Measurements from ENCODE around the gene FSTL5.

The FSTL5 gene

DNA sequence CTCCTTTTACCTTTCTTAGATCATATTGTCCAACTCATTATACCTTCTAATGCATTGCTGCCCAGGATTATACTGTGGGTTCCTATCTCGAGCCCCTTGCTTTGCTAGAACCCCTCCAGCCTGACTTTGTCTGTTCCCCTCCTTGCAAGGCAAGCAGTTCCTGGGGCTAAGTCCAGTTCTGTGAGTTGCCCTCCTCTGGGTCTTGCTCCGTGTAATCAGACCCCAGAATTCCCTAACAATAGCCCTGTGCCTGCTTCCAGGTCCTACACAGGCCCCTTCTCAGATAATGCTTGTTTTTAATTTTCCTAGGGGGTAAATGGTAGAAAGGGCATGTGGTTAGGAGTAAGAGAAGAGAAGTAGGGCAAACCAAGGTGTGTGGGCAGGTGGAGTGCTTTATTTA lies 145.9 kb downstream of the FSTL5 start:
- TF ChIP-seq ZFX (IDR thresholded peaks at IDR 0.05; ENCODE audit: borderline replicate concordance) (no peak), CTCF (IDR thresholded peaks at IDR 0.05) (no peak)
- no peak overlapping the region for H3K27ac ChIP-seq

DNA sequence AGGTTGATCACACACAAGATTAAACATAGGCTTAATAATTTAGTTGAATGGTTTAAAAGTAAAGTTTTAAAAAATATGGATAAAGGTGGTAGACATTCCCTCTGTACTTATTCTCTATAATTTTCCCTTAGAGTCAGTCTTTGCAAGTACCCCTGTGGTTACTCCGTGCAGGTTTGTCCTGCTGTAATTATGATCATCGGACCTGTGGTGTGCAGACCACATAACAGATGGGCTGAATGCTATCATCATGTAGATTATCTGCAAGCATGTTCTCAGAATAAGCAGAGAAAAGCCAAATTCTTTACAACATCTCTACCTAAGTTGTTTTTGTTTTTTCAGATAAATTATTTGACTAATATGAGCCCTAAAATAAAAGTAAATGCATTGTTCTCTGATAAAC lies 146.8 kb downstream of the FSTL5 start:
- TF ChIP-seq CTCF (IDR thresholded peaks at IDR 0.05) (no peak), ZFX (IDR thresholded peaks at IDR 0.05; ENCODE audit: borderline replicate concordance) (no peak)
- no peak overlapping the region for H3K27ac ChIP-seq

DNA sequence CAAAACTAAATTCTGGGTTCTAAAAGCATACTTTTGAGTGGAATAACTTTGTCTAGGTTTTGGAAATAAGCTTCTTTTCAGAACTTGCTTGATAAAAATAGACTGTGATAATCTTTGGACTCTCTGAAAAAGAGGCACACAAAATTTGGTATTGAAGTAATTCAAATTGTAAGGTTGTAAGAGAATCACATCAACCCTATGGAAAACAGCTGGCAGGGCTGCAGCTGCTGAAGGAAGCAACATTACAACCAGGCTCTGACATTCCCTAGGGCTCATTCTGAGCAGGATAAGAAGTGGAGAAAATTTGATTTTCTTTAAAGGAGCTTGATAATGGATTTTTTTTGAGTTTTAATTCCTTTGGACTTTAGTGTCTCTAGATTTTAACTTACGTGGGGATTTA lies 147.6 kb downstream of the FSTL5 start:
- no peak overlapping the region for H3K27ac ChIP-seq
- TF ChIP-seq CTCF (IDR thresholded peaks at IDR 0.05) (no peak), ZFX (IDR thresholded peaks at IDR 0.05; ENCODE audit: borderline replicate concordance) (no peak)

GRCh38 chr4:162015090-162015489 lies 148.7 kb downstream of the FSTL5 start:
- no peak for TF ChIP-seq CTCF (IDR thresholded peaks at IDR 0.05)

DNA sequence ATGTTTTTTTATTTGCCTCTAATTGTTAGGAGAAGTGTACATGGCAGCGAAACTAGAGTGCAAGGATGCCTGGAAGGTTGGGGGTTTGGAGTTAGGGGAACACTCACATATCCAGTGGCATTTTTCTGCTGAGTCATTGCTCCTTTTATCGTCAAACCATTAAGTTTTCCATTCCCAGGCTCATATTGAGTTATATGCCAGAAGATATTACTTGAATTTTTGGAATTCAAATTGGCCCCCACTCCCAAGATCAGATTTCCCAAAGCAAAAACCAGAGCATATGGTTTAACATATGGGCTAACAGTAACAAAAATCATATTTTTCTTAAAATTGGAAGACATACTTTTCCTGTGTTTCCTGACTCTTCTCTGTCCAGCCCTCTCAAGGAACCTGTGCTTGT lies 152.7 kb downstream of the FSTL5 start:
- H3K27ac ChIP-seq = no peak overlapping the region
- TF ChIP-seq ZFX (IDR thresholded peaks at IDR 0.05; ENCODE audit: borderline replicate concordance) (no peak), CTCF (IDR thresholded peaks at IDR 0.05) (no peak)

More at GRCh38 chr4:162015090-162015489, 148.7 kb downstream of the FSTL5 start:
- H3K27ac ChIP-seq = no peak overlapping the region

DNA sequence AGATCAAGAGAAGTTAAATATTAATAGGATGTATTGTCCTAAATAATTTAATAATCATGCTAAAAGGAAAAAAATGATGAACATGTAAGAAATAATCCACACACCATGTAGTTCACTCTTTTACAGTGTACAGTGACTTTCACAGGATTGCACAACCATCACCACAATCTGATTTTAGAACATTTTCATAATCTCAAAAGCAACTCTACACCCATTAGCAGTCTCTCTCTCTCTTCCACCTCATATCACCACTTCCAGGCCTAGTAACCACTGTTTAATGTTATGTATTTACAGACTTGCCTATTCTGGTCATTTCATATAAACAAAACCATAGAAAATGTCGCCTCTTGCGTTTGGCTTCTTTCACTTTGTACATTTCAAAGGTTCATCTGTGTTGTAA lies 153.4 kb downstream of the FSTL5 start:
- no peak for TF ChIP-seq CTCF (IDR thresholded peaks at IDR 0.05)
- TF ChIP-seq ZFX (IDR thresholded peaks at IDR 0.05; ENCODE audit: borderline replicate concordance) = no peak
- no peak overlapping the region for H3K27ac ChIP-seq

GRCh38 chr4:161992317-161992716 lies 171.5 kb downstream of the FSTL5 start:
- no peak overlapping the region for H3K27ac ChIP-seq
- TF ChIP-seq CTCF (IDR thresholded peaks at IDR 0.05) (no peak), ZFX (IDR thresholded peaks at IDR 0.05; ENCODE audit: borderline replicate concordance) (no peak)
